HG03108 (cell line): ENCODE measurements around the gene CYP11A1.
"Not testable (repeated sequence)": the region's sequence is repeated elsewhere in the genome, so short reads cannot be mapped to it uniquely, and the experiment has no call there.

Experiments used
- ATAC-seq: cut with Tn5 transposase; IDR thresholded peaks from one replicate; pipeline ENCODE4 v1.9.1; 2021; ENCODE audit warnings: moderate library complexity; ENCODE audit not compliant: unreplicated experiment

The CYP11A1 gene

DNA sequence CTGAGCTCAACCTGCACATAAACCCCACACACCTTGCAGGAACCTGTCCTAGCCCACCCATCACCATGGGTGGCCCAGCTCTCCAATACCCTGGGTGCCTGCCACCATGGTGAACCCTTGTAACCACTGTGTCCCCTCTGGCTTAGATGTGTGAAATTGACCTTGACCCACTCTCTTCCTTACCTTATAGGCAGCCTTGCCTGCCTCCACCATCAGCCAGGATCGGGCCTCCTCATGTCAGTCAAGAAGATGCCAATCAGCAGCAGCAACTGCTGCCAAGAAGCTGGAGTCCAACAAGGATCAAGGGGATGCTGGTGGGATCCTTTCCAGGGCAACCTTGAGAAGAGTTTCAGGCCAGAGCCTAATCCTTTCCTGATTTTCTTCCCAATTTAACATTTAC is 8.8 kb upstream of the CYP11A1 start:
- ATAC-seq, result no peak

DNA sequence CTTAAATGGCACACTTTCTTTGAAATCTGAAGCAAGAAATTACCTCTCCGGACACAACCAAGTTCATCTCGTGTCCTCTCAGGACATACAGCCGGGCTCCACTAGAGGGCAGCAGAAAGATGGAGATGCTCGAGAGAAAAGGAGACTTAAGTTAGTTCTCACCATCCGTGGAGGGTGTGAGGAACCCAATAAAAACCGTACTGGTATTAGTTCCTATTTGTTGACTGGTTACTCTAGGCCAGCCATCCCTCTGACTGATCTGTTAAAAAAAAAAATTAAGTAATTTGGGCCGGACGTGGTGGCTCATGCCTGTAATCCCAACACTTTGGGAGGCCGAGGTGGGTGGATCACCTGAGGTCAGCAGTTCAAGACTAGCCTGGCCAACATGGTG is 7.9 kb upstream of the CYP11A1 start:
- no peak for ATAC-seq

DNA sequence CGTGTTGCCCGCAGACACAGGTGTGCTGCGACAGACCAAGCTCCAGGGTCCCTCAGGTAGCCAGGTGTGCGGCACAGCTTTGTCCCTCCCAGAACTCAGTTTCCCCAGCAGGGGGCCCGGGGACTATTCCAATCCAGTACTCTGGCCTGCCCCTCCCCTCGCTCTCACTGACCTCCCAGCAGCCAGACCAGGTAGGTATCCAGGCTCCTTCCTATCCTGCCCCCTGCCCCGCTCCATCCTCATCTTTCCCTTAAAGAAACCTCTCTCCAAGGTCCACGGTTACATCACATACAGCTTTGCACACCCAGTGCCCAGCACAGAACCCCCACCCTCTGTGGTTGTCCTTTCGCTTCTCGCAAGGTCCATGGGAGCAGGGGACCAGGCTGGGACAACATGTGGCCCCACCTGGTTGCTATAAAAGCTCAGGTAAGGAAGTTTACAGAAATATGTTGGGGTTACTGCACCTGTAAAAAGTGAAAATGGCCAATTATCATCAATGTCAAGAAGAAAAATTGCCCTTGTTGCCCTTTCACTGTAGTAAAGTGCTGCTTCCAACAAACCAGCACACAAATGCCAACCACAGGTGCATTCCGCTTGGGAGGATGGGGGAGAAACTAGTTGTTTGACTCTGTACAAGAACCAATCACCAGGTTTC is 7.3 kb upstream of the CYP11A1 start:
- ATAC-seq, result peak; percentile 13

- peak; percentile 60 for ATAC-seq
Observed at GRCh38 chr15:74373731-74374647, 6.5 kb upstream of the CYP11A1 start.

DNA sequence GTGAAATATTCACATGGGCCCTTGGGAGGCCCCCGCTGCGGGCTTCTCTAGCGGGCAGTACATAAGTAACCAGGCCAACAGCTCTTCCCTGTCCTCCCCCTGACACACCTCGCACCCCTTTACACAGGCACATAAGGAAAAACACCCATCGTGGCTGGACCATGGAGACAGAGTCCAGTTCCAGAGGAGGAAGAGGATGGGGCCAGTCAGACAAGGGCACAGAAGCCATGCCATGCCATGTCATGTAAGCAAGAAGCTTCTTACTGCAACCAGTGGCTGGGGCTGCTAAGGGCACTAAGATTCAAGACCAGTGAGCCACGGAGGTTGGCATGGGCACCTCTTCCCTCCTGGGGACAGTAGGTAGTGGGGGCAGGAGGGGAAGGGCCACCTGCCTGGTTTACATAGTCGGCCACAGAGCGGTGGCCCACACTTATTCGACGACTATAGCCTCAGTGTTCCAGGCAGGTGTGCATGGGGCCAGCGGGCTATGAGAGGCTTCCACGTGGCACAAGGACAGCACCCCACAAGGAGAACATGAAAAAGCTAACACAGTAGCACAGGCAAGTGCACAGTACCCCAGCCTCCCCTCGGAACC is 5.7 kb upstream of the CYP11A1 start:
- ATAC-seq, result no peak

GRCh38 chr15:74370471-74370870 is 3.0 kb upstream of the CYP11A1 start:
- no peak for ATAC-seq

DNA sequence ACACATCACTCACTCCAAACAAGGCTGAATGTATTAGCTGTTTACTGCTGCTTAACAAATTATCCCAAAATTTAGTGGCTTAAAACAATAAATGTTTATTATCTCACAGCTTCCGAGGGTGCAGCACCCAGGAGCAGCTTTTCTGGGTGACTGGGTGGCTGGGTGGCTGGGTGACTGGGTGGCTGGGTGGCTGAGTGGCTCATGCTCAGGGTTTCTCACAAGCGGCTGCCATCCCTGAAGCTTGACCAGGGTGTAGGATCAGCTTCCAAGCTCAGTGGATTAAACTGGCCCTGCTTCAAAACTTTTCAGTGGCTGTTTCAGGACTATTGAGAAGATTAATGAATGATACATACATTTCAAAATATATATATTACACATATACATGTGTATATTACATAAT is 2.3 kb upstream of the CYP11A1 start:
- no peak for ATAC-seq

DNA sequence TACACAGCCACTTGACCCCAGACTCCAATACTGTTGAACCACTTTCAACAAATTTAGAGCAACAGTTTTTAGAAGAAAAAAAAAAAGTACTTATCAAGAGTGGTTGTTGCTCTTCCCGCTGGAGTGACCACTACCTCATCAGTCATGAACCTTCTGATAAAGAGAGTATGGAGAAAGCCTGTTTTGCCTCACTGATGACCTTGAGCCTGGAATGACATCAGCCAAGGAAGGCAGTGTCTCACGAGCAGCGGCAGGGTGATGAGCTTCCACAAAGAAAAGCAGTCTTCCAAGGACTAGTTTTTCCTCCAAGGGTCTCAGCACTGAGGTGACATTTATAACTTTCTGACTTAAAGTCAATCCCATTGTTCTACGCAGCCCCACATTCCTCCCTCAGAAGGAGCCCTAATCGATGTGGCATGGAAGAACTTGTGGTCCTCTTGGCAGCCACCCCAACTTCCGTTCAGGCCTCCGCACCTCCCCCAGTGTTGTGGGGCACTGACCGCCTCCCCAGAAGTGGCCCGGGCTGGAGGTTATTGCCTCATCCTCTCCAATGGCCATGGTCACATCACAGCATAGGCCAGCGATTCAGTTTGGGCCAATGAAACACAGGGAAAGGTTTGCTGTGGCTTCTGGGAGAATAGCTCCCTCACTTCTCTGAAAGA is 1.8 kb upstream of the CYP11A1 start:
- no peak for ATAC-seq

DNA sequence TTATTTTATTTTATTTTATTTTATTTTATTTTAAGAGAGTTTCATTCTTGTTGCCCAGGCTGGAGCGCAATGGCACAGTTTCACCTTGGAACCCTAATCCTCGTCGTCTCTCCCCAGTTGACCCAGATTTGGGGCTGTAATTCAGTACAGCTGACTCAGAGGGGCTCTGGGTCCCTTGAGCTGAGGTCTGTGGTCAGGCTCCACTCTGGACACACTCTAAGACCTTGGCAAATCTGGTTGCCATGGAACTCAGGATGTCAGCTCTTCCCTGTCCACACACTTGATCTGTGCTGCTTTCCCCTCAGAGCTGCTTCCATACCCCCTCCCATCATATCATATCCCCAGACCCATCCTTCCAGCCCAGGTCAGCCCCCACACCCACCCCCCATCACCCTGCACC is 675 bp upstream of the CYP11A1 start:
- no peak for ATAC-seq

DNA sequence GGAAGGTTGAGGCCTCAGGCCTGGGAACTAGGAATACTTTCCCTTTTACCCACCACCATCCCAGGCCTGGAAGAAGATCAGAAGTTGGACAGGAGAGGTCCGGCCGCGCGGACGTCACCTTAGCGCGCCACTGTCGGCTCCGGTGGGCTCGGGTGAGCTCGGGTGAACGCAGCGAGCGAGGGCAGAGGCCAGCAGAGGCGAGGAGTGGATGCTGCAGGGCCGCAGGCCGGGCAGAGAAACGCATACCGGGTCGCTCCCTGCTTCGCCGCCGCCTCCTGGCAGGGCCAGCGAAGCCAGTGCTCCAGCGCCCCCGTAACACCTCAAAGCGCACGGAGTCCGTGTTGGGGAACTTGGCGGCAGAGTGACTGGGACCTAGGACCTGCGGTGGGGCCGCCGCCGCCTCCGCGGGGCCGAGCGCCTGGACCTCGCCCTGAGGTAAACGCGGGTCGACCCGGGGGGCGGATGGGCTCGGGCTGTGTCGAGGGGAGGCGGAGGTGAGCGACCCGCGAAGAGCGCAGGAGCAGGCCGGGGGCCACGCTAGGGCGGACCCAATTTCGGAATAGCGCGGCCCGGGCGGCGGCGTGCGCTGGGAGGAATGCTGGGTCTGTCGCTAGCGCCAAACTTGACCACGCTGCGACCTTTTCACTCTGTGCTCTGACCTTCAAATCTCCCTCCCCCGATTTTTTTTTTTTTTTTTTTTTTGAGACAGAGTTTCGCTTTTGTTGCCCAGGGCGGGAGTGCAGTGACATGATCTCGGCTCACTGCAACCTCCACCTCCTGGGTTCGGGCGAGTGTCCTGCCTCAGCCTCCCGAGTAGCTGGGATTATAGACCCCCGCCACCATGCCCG is 1.6 kb downstream of the CYP11A1 start:
- no peak for ATAC-seq

DNA sequence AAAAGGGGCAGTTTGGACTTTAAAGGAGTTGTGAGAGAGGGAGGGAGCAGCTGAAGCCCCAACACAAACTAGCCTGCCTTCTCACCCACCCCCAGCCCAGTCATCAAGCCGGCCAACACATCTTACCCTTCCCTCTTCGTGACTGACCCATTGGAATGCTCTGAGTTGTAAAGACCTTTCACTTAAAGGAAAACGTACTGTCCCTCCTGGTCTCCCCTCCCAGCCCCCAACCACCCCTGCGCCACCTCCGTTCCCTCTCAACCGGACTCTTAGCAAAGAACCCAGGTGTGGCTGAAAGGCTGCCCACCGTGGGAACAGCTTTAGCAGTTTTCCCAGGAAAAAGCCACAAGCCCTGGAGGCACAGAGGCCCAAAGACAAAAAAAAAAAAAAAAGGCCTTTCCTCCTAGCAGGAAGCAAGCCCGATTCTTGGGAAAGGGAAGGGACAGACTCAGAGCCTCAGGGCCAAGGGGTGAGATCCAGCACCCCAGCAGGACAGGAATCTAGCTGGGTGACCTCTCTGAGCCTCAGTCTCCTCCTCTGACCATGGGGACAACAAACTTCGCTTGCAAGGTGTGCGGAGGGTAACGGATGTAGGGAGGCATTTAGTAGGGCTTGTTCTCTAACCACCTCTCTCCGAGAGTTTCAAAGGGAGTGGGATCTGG is 2.4 kb downstream of the CYP11A1 start:
- no peak for ATAC-seq

DNA sequence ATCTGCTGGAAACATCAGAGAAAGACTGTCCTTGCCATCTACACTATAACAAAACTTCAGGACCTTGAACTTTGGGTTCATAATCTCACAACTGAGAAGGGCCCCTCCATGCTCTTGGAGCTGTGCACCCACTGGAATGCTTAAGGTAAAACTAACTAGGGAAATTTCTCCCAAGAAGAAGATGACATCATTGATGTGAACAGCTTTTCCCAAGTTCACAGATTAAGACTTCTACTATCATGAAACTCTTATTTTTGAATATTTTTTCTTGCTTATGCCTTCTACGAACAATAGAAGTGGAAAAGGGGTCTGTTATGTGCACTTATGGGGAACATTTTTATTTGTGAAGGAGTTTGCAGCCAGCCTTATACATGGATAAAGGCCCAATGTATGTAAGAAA is 5.0 kb downstream of the CYP11A1 start:
- ATAC-seq, result no peak

- not testable (repeated sequence) for ATAC-seq
Observed at GRCh38 chr15:74360855-74361254, 6.6 kb downstream of the CYP11A1 start.

- not testable (repeated sequence) for ATAC-seq
Observed at GRCh38 chr15:74359376-74359775, 8.1 kb downstream of the CYP11A1 start.

DNA sequence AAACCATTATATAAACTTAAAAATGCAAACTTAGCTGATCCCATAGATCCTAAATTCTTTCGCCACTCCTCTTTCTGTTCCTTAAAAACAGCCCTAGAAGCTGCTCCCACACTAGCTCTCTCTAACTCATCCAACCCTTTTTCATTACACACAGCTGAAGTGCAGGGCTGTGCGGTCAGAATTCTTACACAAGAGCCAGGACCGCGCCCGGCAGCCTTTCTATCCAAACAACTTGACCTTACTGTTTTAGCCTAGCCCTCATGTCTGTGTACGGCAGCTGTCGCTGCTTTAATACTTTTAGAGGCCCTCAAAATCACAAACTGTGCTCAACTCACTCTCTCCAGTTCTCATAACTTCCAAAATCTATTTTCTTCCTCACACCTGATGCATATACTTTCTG is 9.9 kb downstream of the CYP11A1 start:
- not testable (repeated sequence) for ATAC-seq

- not testable (repeated sequence) for ATAC-seq
Observed at GRCh38 chr15:74356050-74356449, 11.4 kb downstream of the CYP11A1 start.

- ATAC-seq, result not testable (repeated sequence)
Observed at GRCh38 chr15:74353992-74354391, 13.5 kb downstream of the CYP11A1 start.

DNA sequence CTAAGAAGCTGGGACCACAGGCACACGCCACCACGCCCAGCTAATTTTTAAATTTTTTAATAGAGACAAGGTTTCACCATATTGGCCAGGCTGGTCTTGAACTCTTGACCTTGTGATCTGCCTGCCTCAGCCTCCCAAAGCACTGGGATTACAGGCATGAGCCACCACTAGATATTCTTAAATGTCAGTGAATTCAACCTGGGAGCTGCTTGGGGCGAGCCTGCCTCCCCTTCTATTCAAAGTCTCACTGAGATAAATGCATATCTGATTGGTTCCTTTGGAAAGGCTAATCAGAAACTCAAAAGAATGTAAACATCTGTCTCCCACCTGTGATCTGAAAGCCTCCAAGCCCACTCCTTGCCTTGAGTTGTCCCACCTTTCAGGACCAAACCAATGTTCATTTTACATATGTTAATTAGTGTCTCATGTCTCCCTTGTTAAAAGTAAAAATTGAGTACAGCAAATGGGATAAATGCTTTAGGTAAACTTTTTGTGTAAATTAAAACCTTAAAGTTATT is 15.0 kb downstream of the CYP11A1 start:
- no peak for ATAC-seq

- ATAC-seq, result no peak
Observed at GRCh38 chr15:74351670-74352069, 15.8 kb downstream of the CYP11A1 start.
